OCI-LY3 (cell line): ENCODE data around the gene AGPAT4.

ENCODE experiments used
- EZH2phosphoT487 ChIP-seq: fragments of 200-600 bp; shearing (Covaris generic); IDR thresholded peaks from 2 replicates; pipeline ENCODE4 v1.6.1; 2018; ENCODE audit warnings: antibody characterized with exemption, mixed run types, low read depth
- TF ChIP-seq, protein P1 (sequence below): fragments of 200-600, 300-600 bp; sonication (generic); IDR thresholded peaks from 2 replicates; pipeline ENCODE4 v1.5.1; 2014; ENCODE audit warnings: antibody characterized with exemption, low read length, low read depth

DNA sequence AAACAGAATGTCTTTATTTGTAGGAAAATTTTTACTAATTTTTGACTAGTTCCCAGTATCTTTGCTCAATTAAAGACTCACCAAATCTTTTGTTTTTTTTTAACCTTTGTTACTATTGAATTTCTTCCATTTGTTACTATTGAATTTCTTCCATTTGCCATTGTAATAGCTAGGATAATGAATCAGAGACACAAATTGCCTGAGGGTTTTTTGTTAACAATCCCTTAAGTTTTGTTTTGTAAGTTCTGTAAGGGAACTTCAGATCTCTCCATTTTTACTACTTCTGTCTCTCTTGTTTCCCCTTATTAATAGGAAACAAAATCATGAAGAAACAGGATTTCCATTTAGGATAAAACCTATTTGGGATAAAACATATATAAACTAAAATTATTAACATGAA lies 177.9 kb downstream of the AGPAT4 start:
- TF ChIP-seq, protein P1, sequence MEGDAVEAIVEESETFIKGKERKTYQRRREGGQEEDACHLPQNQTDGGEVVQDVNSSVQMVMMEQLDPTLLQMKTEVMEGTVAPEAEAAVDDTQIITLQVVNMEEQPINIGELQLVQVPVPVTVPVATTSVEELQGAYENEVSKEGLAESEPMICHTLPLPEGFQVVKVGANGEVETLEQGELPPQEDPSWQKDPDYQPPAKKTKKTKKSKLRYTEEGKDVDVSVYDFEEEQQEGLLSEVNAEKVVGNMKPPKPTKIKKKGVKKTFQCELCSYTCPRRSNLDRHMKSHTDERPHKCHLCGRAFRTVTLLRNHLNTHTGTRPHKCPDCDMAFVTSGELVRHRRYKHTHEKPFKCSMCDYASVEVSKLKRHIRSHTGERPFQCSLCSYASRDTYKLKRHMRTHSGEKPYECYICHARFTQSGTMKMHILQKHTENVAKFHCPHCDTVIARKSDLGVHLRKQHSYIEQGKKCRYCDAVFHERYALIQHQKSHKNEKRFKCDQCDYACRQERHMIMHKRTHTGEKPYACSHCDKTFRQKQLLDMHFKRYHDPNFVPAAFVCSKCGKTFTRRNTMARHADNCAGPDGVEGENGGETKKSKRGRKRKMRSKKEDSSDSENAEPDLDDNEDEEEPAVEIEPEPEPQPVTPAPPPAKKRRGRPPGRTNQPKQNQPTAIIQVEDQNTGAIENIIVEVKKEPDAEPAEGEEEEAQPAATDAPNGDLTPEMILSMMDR = no peak
- TF ChIP-seq EZH2phosphoT487 = no peak
